ENCODE data around the gene DAZL.
A peak's percentile ranks its signal among the peaks of the same experiment; 100 is the strongest.

DAZL gene

DNA sequence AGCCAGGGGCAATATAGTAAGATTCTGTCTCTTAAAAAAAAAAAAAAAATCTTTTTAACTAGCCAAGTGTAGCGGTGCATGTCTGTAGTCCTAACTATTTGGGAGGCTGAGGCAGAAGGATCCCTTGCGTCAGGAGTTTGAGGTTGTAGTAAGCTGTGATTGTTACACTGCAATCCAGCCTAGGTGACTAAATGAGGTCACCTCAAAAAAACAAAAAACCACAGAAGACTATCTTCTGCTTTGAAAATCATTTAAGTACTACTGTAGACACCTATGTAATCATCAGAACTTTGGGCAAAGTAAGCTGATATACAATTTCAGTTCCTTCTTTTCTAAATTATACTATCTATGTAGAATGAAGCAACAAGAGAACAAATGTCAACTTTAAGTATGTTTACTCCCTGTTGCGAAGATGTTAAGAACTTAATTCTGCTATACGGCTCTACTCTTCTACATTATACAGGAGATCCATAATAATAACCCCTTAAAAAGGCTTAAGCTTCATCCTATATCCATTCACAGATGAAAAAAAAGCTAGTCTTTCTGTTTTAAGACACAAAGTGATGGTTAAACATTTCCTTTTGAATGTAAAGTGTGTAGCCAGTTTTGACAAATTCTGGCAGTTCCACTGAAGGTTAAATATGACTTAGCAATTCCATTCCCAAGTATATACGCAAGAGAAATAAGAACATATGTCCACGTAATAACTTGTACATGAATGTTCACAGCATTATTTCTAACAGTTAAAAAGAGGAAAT lies 15.2 kb downstream of the DAZL start:
- no peak for DNase-seq

DNA sequence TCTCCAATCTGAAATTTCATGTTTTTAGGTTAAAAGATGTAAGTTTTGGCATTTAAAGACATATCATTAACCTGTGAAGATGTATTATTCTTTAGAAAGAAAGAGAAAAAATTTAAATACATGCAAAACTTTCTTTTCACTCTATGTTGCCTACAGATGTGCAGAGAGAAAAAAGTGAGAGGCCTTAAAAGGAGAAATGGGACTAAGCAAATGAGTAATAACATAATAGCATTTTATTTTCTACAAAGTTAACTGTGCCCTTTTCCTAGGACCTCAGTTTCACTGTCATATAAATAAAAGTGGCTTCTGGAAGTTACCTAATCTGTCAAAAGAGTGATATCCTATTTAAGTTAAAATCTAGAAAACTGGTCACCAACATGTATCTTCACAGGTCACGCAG lies 16.1 kb downstream of the DAZL start:
- no peak for DNase-seq

DNA sequence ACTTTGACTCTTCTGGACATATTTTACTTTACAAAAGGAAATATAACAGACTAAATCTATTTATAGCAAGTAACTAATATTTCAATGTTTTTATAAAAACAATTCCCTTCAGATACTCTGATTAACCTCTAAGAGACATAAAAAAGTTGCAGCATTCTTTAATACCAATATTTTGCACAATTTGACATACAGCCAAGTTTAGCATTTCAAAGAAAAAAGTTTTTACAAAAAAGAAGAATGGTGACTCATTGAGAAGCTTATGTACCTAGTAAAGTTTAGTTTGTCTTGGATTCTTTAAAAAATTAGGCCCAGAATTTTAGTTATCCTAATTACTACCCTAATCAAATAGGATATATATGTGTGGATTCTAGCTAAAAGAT lies 17.6 kb downstream of the DAZL start:
- no peak for DNase-seq

DNA sequence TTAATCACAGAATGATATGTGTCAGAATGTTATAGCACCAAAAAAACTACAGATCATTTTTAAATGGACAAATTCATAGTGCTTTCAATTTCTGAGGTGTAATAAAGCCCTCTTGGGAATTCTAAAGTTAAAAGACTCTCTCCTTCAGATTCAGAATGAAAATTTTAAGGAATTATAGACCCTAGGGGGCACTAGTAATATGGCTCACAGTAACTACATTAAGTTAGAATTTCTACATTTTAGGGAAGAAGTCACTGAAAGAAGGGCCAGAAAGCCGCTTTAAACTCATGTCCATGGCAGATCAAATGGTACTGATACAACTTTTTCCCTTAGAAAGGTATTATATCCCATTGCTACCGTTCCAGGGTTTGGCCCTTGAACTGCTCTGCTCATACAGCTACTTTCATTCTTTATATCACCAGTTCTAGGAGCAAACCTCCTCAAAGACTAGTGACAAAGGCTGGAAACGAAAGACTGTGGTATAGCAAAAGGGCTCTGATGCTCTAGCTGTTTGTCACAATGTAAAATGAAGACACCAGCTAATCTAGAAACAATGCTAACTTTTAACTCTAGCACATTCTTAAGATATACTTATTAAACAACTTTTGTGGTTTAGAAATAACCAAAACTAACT lies 18.1 kb downstream of the DAZL start:
- DNase-seq = no peak

DNA sequence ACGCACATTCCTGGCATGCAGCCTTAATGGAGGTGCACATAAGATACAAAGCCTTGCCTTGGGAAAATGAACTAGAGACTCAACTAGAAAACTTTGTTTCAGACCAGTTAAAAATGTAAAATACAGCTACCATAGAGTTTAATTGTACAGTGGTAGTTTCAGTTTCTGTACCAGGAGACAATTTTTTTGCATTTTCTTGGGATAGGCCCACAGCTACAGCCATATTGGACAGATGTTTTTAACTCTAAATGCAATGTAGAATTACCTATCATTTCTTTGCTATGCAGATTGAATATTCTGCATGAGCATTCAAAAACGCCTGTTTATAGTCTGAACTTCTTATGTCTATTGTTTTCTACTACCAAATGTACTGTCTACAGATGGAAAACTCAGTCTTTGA lies 20.3 kb downstream of the DAZL start:
- no peak for DNase-seq

DNA sequence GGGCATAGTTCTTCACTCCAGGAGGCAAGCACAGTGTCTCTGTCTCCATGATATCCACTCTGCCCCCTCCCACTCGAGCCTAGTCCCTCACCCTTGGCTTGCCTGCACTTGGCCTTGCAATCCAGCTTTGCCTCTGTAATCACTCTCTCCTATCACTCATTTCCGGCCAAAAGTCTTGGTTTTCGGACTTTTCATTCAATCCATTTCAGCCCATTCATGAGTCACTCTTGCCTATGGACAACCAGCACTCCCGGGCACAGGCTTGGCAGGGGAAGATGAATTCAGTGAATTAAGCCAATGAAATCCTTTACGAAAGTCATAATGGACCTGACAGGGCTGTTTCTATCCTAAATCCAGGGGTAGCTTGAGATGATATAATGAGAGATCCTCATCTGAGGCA lies 21.7 kb downstream of the DAZL start:
- DNase-seq = no peak

DNA sequence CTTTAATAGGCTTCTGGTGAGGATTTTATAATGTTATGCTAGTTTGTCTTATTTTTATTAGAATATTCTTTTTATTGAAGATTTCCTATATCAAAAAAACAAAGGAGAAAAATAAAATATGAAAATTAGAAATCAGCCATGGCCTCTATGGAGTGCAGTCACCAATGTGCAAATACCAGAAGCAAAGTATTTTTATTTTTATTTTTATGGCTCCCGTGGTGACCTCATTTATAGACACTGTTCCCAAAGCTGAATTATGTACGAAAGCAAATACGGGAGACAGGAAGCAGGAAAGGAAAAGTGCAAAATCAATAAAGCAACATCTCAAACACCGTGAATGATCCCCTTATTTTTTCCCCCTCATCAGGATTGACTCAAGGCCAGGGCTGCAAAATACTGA lies 35.1 kb downstream of the DAZL start:
- DNase-seq = no peak

DNA sequence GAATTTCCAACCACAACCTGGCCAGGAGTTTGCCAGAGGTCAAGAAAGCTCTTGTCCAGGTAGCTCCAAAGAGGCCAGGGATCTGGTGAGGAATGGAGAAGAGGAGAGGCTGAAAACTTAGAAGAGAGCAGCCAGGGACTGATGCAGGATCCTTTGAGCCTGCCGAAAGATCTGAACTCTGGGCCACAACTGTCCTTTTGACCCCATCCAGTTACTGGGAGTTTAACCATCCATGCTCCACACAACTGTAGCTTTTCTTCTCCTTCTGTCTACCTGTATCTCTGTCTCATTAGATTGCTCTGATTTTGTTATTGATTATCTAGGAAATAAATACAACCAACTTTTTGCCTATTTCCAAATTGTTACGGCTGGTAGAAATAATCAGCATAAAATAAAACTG lies 36.7 kb downstream of the DAZL start:
- no peak for DNase-seq

DNA sequence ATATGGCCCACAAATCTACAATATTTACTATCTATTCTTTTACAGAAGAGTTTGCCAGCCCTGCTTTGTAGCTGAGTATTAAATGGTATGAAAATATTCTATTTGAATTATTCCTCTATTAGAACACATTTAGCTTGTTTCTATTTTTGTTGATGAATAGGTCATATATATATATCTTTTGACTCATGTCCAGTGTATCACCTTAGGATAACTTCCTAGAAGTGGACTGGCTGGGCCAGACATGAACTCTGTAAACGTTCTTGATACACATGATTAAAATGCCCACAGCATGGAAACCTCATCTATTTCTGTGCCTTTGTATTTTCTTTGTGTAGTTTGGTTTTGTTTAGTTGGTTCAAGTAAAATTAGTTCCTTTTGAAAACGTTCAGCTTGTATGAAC lies 37.1 kb downstream of the DAZL start:
- no peak for DNase-seq

DNA sequence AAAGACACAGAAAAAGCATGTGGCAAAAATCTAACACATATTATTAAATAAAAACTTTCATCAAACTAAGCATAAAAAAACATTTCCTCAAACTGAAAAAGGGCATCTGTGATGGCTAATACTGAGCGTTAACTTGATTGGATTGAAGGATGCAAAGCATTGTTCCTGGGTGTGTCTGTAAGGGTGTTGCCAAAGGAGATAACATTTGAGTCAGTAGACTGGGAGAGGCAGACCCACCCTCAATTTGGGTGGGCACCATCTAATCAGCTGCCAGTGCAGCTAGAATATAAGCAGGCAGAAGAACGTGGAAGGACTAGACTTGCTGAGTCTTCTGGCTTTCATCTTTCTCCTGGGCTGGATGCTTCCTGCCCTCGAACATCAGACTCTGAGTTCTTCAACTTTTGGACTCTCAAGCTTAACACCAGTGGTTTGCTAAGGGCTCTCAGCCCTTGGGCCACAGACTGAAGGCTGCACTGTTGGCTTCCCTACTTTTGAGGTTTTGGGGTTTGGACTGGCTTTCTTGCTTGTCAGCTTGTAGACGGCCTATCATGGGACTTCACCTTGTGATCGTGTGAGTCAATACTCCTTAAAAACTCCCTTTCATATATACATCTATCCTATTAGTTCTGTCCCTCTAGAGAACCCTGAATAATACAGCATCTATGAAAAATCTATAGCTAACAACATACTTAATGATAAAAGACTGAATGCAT lies 45.4 kb downstream of the DAZL start:
- DNase-seq = no peak

DNA sequence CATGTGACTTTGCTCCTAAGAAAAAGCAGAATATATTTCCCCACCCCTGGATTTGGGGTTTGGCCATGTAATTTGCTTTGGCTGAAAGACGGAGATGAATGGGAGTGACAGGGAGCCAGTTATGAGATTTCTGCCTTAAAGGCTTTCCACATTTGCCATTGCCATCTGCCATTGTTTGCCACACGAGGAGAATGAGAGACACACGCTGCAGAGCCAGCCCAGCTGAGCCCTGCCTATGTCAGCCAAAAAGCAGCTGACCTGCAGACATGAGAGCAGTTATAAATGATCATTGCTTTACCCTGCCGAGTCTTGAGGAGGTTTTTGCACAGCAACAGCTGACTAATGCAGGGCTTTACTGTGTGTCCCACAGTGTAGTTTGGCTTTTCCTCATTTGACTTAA lies 51.1 kb downstream of the DAZL start:
- no peak for DNase-seq

DNA sequence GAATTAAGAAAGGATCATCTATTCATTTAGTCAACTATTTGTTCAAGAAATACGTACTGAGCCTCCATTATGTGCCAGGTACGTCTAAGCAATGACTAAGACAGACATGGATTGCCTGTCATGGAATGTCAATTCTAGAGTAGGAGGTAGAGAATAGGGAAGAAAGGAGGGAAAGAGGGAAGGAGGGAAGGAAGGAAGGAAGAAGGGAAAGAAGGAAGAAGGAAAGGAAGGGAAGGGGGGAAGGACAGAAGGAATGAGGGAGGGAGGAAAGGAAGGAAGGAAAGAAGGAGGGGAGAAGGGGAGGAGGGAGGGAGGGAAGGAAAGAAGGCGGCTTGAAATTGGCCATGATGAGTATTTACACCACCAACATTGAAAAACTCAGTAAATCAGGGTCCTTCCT lies 52.5 kb downstream of the DAZL start:
- DNase-seq = no peak

DNA sequence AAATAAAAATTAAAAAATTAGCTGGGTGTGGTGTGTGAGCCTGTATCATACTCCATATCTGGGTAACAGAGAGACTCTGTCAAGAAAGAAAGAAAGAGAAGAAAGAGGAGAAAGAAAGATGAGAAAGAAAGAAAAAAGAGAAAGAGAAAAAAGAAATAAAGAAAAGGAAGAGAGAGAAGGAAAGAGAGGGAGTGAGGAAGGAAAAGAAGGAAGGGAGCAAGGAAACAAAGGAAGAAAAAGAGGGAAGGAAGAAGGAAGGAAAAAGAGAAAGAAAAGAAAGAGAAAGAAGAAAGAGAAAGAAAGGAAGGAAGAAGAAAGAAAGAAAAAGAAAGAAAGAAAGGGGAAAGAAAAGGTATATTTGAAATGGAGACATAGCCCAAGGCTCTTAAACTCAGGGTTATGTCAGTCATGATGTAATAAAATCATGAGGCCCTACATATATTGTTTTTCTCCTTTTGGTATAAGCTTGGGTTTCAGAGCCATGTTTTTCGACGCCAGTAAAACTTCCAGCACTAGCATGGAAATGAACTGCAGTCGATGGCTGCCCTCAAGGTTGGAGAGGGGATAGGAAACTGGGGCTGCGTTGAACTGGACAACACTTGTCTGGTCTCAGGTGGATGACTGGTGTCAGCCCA lies 53.8 kb downstream of the DAZL start:
- DNase-seq = no peak

DNA sequence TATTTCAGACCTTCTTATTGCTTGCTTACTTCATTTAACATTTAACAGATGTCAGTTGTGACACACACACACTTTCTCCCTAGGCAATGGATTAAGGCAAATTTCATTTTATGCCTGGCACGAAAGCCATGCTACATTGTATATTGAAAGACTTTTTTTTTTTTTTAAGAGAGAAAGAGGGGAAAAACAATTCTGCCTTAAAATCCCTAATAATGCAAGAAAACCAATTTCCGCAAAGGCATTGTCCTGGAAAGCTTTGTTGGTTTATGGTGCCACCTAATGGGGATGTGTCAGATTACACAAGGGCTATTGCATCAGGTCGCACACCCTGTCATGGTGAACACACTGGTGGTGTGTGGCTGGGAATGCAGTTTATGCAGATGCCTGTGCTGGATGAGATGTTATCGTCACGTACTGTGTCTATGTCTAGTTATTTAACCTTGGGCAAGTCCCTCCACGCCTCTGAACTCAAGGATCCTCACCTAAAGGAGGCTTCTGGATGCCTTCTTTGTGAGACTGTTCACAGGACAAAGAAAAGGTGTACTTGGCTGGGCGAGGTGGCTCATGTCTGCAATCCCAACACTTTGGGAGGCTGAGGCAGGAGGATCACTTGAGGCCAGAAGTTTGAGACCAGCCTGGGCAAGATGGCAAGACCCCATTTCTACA lies 54.4 kb downstream of the DAZL start:
- DNase-seq = peak; percentile 85

DNA sequence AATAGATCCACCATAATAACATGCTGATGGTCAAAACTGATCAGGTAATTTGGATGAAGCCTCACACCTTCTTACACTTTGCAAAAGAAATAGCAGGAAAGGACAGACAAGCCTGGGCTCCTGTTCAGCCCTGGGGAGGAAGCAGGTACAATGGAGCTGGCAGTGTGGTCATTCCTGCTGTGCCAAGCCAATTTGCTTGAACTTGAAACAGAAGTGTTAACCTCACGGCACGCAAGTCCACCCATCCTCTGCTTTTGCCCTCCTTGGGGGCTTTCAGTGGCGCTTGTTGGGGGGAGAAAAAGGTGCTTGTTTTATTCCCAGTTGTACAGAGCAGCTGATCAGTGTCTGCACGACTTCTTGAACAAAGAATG lies 54.9 kb downstream of the DAZL start:
- DNase-seq = no peak

DNA sequence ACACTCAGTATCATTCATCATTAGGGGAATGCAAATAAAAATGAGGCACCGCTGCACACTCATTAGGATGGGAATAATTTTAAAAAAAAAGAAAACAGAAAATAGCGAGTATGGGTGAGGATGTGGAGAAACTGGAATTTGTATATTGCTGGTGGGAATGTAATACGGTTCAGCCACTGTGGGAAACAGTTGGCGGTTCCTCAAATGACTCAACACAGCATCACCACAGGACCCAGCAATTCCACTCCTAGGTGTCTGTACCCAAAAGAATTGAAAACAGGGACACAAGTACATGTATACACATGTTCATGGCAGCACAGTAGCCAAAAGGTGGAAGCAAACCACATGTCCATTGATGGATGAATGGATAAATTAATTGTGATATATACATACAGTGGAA lies 56.5 kb downstream of the DAZL start:
- DNase-seq = no peak

DNA sequence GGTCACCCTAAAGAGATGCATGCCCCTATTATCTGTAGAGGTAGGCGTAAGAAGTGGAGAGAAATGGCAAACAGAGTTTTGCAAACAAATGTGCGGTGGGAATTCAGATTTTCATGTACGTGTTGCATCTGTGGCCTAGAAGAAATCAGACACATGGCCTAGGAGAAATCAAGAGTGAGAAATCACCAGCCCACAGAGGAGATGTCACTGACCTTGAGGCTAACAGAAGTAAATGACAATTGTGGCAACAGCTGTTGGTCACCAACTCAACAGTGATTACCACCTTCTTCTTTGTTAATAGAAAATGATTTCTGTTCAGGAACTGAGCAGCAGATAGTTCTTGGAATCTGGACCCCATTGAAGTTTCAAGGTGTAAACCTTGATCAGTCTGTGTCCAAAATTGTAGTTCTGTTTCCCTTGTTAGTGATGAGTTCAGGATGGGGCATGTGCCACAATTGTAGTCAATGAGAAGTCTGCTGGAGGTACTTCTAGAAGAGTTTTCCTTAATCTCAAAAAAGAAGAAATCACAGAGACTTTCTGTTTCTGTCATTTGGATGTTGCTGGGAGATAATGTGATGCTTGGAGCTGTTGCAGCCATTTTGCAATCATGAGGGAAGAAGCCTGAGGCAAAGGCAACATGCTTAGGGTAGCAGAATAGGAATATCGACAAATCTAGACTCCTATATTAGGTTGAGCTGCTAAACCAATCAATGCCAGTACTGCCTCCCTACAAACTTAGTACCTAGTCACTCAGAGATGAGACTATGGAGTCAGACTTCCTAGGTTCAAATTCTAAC lies 57.5 kb downstream of the DAZL start:
- DNase-seq = no peak

DNA sequence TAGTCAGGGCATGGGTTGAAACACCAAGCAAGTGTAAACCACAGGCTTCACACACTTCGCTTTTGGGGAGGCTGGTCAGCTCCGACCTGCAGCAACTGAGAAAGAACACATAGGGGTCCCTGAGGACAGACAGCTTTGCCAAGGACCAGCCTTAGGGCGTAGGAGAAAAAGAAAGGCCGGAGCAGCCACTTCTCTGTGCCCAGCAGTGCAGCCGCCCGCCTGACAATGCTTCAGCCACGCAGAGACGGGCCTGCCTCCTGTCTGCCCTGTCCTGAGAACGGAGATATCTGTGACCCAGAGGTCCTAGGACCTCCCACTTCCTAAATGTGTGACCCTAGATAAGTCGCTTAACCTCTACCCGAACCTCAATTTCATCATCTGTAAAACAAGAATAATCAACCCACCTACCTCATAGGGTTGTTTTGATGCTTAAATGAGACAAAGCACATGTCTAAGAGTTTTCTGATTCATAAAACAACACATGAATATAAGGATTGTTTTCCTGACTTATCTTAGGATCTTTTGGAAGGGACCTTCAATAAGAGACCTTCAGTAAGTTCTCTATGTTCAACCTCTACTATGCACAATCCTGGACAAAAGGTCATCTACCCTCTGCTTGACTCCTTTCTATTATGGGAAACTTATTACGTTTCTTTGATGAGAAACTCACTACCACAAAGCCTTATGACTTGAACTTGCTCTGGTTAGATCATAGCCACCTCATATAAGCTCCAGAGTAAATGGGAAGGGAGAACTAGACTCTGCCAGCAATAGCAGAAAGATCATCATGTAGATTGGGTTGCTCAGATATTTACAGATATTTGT lies 58.8 kb downstream of the DAZL start:
- no peak for DNase-seq

DNA sequence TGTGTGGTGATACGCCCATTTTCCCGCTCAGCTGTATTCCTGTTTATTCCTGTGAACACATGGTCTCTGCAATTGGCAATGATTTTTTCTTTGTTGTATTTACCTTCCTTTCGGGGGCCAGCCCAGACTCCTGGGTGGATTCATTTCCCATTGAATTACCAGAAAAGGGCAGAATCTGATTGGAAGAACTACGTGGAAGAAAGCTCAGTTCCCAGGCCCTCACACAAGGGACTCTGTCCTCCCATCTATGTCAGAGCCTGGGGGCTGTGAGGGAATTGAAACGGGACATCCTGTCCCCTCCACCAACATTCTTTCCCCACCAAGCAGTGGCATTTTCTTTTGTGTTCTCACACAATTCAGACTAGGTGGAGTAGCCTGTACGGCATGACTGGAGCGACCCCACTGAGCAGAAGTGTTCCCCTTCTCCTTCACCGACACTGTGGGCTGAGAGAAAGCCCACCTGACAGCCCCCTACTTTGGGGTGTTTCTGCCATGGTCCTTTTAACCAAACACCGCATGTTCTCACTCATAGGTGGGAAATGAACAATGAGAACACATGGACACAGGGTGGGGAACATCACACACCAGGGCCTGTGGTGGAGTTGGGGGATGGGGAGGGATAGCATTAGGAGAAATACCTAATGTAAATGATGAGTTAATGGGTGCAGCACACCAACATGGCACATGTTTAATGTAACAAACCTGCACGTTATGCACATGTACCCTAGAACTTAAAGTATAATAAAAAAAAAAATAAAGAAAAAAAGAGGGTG lies 59.6 kb downstream of the DAZL start:
- DNase-seq = no peak

DNA sequence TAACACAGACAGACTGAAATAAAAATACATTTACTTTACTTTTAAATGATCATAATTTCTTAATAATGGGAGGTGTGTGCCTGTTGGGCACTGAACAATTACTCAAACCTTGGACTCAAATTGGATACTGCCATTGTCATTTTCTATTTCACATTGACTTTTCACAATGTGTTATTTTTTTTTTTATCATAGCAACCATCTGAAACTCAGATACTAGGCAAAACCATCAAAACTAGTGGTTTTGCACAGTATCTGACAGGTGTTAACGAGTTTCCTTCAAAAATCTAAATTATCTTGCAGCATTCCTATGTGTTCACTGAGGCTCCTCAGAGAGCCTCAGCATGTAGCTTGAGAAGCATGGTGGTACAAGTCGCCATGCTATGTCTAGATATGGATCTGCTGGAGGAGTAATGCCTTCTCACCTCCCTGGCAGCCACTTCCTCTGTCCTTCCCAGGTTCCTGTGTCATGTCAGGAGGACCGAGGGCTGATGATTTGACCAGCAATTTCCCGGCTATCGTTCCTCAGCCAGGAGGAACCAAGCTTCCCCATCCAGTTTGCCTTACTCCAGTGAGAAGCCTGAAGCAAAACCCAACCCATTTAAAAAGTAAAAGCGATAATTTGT lies 61.9 kb downstream of the DAZL start:
- DNase-seq = no peak

All from stimulated activated CD4-positive, alpha-beta T cell treated with anti-CD3 and anti-CD28 coated beads, Interleukin-4, amount 100 ng/mL, for 24 hours (primary cell).